IPS-NIHi11 (cell line): ENCODE data around the gene PRDM5.

Source experiments
- DNase-seq: peaks from one replicate; pipeline ENCODE4 v3.0.0; 2012; ENCODE audit warnings: mixed read lengths, low spot score

The PRDM5 gene

GRCh38 chr4:120819805-120820437 is 102.6 kb downstream of the PRDM5 start:
- no peak for DNase-seq

DNA sequence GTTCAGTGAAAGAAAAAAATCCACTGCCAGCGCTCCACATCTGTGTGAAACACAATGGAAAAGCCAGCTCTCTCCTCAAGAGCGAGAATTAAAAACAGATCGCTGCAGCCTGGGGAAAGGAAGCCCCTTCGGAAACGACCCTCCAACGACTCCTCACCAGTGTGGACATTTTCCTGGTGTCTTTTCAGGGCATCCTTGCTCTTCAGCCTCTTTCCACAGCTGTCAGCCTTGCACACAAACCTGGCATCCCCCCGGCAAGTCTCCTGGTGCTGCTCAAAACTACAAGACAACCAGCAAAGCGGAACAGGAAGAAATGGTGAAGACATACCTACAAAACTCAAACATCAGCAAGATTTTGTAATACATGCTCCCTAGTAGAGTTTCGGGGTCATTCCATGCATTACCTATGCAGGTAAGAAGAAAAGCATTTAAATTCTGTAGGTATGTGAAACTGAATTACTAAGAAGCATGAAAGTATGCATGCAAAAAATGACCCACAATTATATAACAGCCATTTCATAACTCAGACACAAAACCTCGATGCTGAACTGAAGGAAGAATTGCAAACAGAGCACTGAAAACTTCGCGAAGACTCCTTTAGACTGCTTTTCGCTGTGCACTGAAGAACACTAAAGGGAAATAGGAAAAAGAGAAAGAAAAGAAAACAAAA is 106.1 kb downstream of the PRDM5 start:
- no peak for DNase-seq

DNA sequence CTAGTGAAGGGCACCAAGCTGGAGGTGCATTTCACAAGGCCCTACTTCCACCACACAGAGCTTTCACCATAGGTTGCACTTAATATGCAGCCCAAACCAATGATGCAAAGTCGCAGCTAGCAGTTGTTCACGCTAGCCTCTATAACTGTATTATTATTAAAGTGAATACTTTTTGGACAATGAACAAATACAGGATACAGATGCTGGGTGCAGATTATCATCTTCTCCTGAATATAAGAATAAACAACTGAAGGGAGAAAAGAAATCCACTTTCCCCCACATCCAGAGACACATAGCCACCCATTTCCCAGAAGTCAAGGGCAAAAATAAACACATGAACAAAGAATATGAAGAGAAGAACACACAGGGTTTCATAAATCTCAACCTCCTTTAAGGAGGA is 107.2 kb downstream of the PRDM5 start:
- no peak for DNase-seq

GRCh38 chr4:120814886-120815285 is 107.6 kb downstream of the PRDM5 start:
- no peak for DNase-seq

GRCh38 chr4:120812216-120812615 is 110.3 kb downstream of the PRDM5 start:
- DNase-seq, result no peak

- no peak for DNase-seq
Observed at GRCh38 chr4:120809518-120809917, 113.0 kb downstream of the PRDM5 start.

DNA sequence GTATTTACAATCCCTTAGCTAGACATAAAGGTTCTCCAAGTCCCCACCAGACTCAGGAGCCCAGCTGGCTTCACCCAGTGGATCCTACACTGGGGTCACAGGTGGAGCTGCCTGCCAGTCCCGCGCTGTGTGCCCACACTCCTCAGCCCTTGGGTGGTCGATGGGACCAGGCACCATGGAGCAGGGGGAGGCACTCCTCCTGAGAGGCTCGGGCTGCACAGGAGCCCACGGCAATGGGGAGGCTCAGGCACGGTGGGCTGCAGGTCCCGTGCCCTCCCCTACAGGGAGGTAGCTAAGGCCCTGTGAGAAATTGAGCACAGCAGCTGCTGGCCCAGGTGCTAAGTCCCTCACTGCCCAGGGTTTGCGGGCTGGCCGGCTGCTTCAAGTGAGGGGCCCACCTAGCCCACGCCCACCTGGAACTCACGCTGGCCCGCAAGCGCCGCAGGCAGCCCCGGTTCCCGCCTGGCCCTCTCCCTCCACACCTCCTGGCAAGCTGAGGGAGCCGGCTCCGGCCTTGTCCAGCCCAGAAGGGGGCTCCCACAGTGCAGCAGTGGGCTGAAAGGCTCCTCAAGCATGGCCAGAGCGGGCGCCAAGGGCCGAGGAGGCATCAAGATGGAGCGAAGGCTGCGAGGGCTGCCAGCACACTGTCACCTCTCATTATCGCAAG is 113.9 kb downstream of the PRDM5 start:
- DNase-seq, result no peak

DNA sequence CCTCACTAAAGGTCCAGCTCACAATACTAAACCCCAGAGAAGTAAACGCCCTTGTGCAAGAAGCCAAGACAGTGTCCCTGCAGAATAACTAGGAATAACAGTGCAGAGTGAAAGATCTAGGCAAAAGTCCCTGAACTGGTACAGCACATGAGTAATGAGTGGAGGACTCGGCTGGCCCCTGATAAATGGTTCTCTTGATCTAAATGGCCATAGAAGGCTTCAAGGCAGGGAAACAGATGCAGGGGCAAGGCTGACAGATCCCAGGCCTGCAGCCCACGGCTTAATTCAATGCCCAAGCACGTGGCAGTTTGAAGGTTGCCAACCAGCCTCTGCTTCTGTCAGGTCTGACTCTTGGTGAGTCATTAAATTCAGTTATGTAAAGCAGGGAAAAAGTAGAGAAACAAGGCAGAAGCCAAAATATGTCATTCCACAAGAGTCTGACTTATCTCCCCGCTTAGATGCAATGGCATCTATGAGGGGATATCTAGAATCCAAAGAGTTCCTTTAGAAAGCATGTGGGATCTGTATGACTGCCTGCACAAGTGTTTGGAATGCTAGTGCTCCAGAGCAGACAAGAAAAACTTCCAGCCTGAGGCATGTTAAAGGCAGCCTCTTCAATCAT is 121.3 kb downstream of the PRDM5 start:
- no peak for DNase-seq

GRCh38 chr4:120798570-120798969 is 124.0 kb downstream of the PRDM5 start:
- DNase-seq, result no peak

- no peak for DNase-seq
Observed at GRCh38 chr4:120796271-120796670, 126.3 kb downstream of the PRDM5 start.

DNA sequence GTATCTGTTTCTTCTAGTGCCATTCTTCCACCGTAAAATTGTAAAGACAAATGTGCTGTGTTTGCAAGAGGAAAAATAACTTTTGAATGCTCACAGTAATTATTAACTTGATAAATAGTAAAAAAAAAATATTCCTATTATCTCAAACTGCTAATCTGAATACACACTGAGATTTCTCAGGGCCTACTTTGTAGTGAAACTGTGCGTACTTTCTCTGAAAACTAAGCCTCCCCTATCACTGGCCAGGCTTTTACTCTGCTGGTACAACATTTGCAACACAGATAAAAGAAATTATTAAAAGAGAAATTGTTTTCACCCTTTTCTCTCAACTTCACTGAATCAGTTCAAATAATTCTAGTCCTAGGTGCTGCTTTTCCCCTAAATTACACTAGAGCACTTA is 137.3 kb downstream of the PRDM5 start:
- no peak for DNase-seq

DNA sequence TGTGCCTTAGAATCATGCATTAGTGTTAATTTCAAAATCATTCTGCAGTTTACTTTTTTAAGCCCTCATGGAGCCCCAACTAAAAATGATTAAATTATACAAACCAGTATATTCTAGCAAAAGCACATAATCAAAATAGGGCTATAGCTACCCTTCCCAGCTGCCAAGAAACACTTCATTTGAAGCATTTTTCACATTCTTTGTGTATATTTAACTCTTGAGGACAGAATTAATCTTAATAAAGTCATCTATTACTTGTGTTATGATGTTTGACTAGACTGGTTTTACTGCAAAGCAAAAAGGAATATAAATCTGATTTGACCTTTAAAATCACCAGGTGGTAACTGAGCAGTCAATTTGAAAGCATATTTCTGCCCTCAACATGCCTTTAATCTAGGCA is 145.1 kb downstream of the PRDM5 start:
- DNase-seq, result no peak

DNA sequence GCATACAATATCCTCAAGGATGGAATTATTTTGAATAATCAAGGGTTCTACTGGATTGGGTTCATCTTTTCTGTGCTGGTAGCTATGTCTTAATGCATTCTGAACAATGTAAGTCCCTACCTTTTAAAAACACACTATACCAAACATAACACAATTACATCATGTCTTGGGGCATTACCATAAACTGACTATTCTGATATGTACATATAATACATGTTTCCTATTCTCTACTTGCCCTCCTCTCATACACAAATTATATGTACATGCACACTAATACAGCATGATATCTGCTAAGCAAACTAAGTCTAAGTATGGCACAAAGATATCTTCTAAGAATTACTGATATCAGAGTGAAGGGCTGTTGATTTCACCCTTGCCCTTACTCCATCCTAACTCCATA is 147.1 kb downstream of the PRDM5 start:
- DNase-seq, result no peak

DNA sequence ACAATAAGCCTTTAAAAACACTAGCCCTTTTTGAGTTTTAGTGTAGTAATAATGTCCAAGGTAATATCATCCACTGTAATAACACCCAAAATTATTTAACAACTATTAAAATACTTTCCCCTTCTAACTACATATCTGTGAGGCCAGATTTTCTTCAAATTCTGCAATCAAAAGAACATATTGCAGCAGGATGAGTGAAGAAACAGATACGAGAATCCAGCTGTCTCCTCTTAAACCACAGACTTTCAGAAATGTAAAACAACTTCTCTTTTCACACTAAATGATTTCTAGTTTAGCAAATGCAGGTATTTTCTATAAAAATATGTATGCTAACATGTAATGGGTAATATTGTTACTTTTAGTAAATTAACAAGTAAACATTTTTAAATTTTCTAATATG is 148.9 kb downstream of the PRDM5 start:
- DNase-seq, result no peak

GRCh38 chr4:120771907-120772306 is 150.6 kb downstream of the PRDM5 start:
- DNase-seq, result peak; percentile 11

- no peak for DNase-seq
Observed at GRCh38 chr4:120770897-120771296, 151.6 kb downstream of the PRDM5 start.

- peak; percentile 12 for DNase-seq
Observed at GRCh38 chr4:120769227-120769626, 153.3 kb downstream of the PRDM5 start.

GRCh38 chr4:120765260-120765680 is 157.3 kb downstream of the PRDM5 start:
- DNase-seq, result no peak

DNA sequence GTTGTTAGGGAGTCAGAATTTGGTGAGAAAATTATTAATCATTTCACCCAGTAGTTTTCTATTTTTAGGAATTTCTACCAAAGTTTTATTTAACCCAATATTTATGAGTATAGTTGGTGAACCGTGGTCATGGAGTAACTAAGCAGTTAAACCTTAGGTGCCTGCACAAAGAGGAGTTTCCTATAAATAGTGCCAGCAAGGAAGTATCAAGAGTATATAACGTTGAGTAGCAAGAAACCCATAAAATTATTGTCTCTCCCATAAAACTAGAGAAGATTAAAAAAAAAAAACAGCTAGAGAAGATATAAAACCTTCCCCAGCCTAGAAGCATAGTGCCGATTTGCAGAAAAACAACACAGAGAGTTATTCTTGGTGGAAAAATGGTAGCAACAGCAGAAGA is 158.9 kb downstream of the PRDM5 start:
- no peak for DNase-seq

DNA sequence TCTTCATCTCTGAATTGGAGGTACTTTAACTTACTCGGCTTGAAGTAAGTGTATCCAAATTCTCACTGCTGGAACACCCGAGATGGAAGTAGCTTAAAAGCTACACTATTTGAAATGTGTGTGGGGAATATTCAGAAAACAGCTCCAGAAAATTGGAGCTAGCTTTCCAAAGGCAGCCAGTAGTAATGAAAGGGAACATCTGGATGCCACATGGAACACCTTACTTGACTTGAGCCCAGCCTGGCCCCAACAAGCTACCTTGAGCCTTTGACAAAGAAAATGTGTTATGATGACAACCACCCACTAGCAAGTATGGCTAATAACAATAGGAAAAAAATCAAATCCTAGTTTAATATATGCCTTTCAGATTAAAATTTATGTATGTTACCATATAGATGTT is 161.5 kb downstream of the PRDM5 start:
- DNase-seq, result no peak

DNA sequence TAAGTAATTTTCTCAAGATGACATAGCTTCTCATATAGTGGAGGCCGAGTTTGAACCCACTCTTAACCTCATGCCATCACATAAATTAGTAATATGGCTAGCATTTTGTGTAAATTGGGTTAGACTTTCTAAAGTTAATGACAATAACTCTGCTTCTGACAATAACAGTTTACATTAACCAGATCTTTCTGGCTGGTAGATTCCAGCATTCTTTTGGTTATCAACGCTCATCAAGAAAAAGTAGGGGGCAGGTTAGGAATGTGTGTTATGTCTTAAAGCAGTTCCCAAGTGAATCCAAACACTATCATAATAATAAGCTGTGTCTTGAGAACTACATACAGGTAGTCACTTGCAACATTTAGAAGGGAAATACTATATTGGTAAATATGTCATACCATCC is 162.5 kb downstream of the PRDM5 start:
- no peak for DNase-seq

DNA sequence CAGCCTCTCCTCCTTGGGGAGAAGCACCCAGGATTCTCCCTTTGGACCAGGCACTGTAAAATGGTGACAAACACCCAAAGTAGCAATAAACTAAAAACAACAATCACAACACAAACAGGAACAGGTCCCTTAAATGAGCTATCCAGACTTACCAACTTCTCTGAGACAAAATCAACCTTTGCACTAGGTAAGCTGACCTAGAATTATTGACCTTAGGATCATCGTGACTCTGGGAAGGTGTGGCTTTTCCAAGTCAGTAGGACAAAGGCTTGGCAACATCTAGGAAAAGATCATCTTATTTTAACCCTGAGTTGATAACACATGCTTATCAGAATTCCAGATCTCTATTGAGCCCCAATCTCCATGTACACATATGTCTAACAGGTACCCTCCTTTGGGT is 166.7 kb downstream of the PRDM5 start:
- no peak for DNase-seq

DNA sequence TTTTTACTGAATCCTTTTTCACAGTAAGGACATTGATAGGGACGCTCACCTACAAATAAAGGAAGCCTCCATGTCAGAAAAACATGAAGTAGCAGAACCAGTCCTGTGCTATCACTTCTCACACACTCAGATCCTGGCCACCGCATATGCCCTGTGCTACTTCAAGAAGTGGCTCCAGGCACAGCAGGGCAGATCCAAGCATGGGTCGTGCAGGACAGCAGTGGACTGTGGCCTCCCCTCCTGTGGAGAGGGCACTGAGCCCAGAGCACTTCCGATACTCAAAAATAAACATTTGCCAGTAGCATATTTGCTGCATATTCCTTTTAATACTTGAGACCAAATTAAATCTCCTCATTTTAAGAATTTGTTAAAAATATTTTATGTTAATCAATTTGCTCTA is 167.9 kb downstream of the PRDM5 start:
- DNase-seq, result no peak
